Measurements from ENCODE around the gene OR2AT4.
"Not testable (repeated sequence)": the region's sequence is repeated elsewhere in the genome, so short reads cannot be mapped to it uniquely, and the experiment has no call there.

Gene OR2AT4

GRCh38 chr11:75096456-75097172 is at the start of gene OR2AT4:
Gene OR2AT4, minus strand, starts transcription at chr11:75096876.
- DNase-seq = no peak

- no peak for DNase-seq
These were observed 49.4 kb upstream of the OR2AT4 start for GRCh38 chr11:75145972-75146519.

GRCh38 chr11:75145196-75145971 is 48.7 kb upstream of the OR2AT4 start:
- DNase-seq = no peak

GRCh38 chr11:75144716-75145014 is 48.0 kb upstream of the OR2AT4 start:
- no peak for DNase-seq

- no peak for DNase-seq
These were observed 46.7 kb upstream of the OR2AT4 start for GRCh38 chr11:75143420-75143731.

- no peak for DNase-seq
These were observed 46.2 kb upstream of the OR2AT4 start for GRCh38 chr11:75142714-75143419.

- no peak for DNase-seq
These were observed 44.5 kb upstream of the OR2AT4 start for GRCh38 chr11:75141166-75141565.

- DNase-seq = no peak
These were observed 43.8 kb upstream of the OR2AT4 start for GRCh38 chr11:75140269-75141138.

GRCh38 chr11:75135651-75136050 is 39.0 kb upstream of the OR2AT4 start:
- no peak for DNase-seq

GRCh38 chr11:75135021-75135650 is 38.5 kb upstream of the OR2AT4 start:
- DNase-seq = no peak

GRCh38 chr11:75133976-75134375 is 37.3 kb upstream of the OR2AT4 start:
- no peak for DNase-seq

- DNase-seq = no peak
These were observed 35.4 kb upstream of the OR2AT4 start for GRCh38 chr11:75132080-75132479.

- DNase-seq = no peak
These were observed 29.9 kb upstream of the OR2AT4 start for GRCh38 chr11:75126564-75126963.

GRCh38 chr11:75118577-75118976 is 21.9 kb upstream of the OR2AT4 start:
- DNase-seq = no peak

- no peak for DNase-seq
These were observed 17.8 kb upstream of the OR2AT4 start for GRCh38 chr11:75114465-75114864.

- DNase-seq = no peak
These were observed 16.4 kb upstream of the OR2AT4 start for GRCh38 chr11:75113030-75113429.

- DNase-seq = no peak
These were observed 15.5 kb upstream of the OR2AT4 start for GRCh38 chr11:75112200-75112599.

GRCh38 chr11:75107187-75107586 is 10.5 kb upstream of the OR2AT4 start:
- no peak for DNase-seq

- not testable (repeated sequence) for DNase-seq
These were observed 9.4 kb upstream of the OR2AT4 start for GRCh38 chr11:75105967-75106681.

GRCh38 chr11:75105462-75105925 is 8.8 kb upstream of the OR2AT4 start:
- peak; percentile 2 for DNase-seq

GRCh38 chr11:75103380-75104026 is 6.8 kb upstream of the OR2AT4 start:
- DNase-seq = no peak
